Measurements from ENCODE around the gene HMCES.

DNA sequence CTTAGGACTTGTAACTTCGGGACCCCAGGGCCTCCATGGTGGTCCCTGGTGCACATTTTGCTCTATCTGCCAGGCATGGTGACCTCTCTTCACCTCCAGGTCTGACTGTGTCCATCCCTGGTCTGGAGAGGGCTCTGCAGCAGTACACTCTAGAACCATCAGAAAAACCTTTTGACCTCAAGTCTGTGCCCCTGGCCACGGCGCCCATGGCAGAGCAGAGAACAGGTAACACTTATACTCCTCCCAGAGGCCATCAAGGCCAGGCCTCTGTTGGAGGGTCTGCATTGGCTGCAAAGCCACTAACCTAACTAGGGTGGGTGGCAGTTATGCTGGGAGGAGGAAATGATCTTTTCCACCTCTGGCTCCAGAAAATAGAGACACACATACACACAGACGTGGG lies 10.3 kb upstream of the HMCES start:
- TF ChIP-seq, protein P1, sequence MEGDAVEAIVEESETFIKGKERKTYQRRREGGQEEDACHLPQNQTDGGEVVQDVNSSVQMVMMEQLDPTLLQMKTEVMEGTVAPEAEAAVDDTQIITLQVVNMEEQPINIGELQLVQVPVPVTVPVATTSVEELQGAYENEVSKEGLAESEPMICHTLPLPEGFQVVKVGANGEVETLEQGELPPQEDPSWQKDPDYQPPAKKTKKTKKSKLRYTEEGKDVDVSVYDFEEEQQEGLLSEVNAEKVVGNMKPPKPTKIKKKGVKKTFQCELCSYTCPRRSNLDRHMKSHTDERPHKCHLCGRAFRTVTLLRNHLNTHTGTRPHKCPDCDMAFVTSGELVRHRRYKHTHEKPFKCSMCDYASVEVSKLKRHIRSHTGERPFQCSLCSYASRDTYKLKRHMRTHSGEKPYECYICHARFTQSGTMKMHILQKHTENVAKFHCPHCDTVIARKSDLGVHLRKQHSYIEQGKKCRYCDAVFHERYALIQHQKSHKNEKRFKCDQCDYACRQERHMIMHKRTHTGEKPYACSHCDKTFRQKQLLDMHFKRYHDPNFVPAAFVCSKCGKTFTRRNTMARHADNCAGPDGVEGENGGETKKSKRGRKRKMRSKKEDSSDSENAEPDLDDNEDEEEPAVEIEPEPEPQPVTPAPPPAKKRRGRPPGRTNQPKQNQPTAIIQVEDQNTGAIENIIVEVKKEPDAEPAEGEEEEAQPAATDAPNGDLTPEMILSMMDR (IDR thresholded peaks at IDR 0.05), result no peak
- no peak for TF ChIP-seq POLR2A (IDR thresholded peaks at IDR 0.05)
